ENCODE data around the gene LATS2.

Gene LATS2

GRCh38 chr13:21048901-21049698 lies 12.3 kb downstream of the LATS2 start:
- DNase-seq (ENCODE audit: low read depth, low spot score): no peak

- no peak for DNase-seq (ENCODE audit: low read depth, low spot score)
Observed at GRCh38 chr13:21047591-21048282, 13.6 kb downstream of the LATS2 start.

GRCh38 chr13:21047087-21047486 lies 14.3 kb downstream of the LATS2 start:
- no peak for DNase-seq (ENCODE audit: low read depth, low spot score)

- no peak for DNase-seq (ENCODE audit: low read depth, low spot score)
Observed at GRCh38 chr13:21046203-21046602, 15.2 kb downstream of the LATS2 start.

- no peak for DNase-seq (ENCODE audit: low read depth, low spot score)
Observed at GRCh38 chr13:21045100-21045499, 16.3 kb downstream of the LATS2 start.

GRCh38 chr13:21043898-21044297 lies 17.5 kb downstream of the LATS2 start:
- no peak for DNase-seq (ENCODE audit: low read depth, low spot score)

- no peak for DNase-seq (ENCODE audit: low read depth, low spot score)
Observed at GRCh38 chr13:21040120-21040826, 21.1 kb downstream of the LATS2 start.

GRCh38 chr13:21039097-21039800 lies 22.1 kb downstream of the LATS2 start:
- DNase-seq (ENCODE audit: low read depth, low spot score): no peak

GRCh38 chr13:21037656-21038055 lies 23.7 kb downstream of the LATS2 start:
- DNase-seq (ENCODE audit: low read depth, low spot score): no peak

- DNase-seq (ENCODE audit: low read depth, low spot score): no peak
Observed at GRCh38 chr13:21035498-21035897, 25.9 kb downstream of the LATS2 start.

GRCh38 chr13:21034603-21035191 lies 26.7 kb downstream of the LATS2 start:
- DNase-seq (ENCODE audit: low read depth, low spot score): no peak

GRCh38 chr13:21033856-21034602 lies 27.4 kb downstream of the LATS2 start:
- no peak for DNase-seq (ENCODE audit: low read depth, low spot score)

GRCh38 chr13:21033212-21033840 lies 28.1 kb downstream of the LATS2 start:
- DNase-seq (ENCODE audit: low read depth, low spot score): no peak

- DNase-seq (ENCODE audit: low read depth, low spot score): no peak
Observed at GRCh38 chr13:21032656-21033055, 28.7 kb downstream of the LATS2 start.

GRCh38 chr13:21031594-21032275 lies 29.7 kb downstream of the LATS2 start:
- no peak for DNase-seq (ENCODE audit: low read depth, low spot score)

- DNase-seq (ENCODE audit: low read depth, low spot score): no peak
Observed at GRCh38 chr13:21025539-21025938, 35.8 kb downstream of the LATS2 start.

- DNase-seq (ENCODE audit: low read depth, low spot score): no peak
Observed at GRCh38 chr13:21022056-21022979, 39.1 kb downstream of the LATS2 start.

GRCh38 chr13:21020581-21020980 lies 40.8 kb downstream of the LATS2 start:
- DNase-seq (ENCODE audit: low read depth, low spot score): no peak

GRCh38 chr13:21020176-21020575 lies 41.2 kb downstream of the LATS2 start:
- no peak for DNase-seq (ENCODE audit: low read depth, low spot score)
